GM19240 (cell line): Measurements from ENCODE around the gene MTHFD2L.

Experiments used
- DNase-seq: peaks from one replicate; pipeline ENCODE4 v3.0.0; 2011; ENCODE audit warnings: low spot score; ENCODE audit not compliant: insufficient read length

The MTHFD2L gene

DNA sequence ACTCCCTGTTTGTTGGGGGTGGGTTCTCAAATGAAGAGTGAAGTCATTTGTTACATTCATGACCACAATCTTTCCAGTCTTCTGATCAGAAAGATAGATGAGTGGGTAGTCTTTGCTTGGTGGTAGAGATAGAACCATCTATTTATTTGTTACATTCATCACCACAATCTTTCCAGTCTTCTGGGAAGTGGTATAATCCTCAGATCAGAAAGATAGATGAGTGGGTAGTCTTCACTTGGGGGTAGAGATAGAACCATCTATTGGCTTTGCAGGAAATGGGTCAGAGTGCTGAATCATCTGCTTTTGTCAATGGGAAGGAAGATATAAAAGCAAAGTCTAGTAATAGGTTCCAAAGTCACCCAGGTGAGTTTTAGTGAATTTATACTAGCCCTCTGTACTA is 86.1 kb downstream of the MTHFD2L start:
- DNase-seq = no peak

GRCh38 chr4:74252933-74253332 is 95.0 kb downstream of the MTHFD2L start:
- no peak for DNase-seq

DNA sequence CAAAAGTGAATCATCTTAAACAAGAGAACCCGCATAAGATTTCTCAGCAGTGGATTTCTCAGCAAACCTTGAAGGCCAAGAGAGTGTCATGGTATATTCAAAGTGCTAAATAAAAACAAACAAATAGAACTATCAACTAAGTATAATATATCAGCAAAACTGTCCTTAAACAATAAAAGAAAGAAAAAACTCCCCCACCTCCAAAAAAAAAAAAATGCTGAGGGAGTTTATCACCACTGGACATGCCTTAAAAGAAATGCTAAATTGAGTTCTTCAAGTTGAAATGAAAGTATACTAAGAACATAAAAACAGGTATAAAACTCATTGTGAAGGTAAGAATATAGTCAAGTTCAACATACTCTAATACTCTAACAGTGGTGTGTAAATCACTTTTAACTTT is 96.5 kb downstream of the MTHFD2L start:
- DNase-seq = no peak

GRCh38 chr4:74255096-74255495 is 97.2 kb downstream of the MTHFD2L start:
- DNase-seq = no peak

GRCh38 chr4:74258963-74259362 is 101.0 kb downstream of the MTHFD2L start:
- no peak for DNase-seq

DNA sequence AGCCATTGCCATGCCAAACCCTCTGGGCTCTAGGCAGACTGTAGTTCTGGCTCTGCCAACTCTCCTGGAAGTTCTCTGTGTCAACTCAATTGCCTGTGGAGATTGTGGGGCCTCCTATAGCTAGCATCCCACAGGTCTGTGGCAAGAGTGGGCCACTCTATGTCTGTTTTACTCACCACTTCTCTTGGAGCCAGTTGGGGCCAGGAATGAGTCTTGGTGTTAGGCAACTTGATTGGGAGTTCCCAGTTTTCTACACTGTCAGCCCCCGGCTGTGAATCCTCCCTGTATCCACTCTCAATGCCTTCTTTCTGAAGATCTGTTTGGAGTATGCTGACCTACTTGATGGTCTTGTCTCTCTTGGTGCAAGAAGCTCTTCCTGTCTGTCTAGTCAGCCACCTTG is 102.1 kb downstream of the MTHFD2L start:
- DNase-seq = no peak

DNA sequence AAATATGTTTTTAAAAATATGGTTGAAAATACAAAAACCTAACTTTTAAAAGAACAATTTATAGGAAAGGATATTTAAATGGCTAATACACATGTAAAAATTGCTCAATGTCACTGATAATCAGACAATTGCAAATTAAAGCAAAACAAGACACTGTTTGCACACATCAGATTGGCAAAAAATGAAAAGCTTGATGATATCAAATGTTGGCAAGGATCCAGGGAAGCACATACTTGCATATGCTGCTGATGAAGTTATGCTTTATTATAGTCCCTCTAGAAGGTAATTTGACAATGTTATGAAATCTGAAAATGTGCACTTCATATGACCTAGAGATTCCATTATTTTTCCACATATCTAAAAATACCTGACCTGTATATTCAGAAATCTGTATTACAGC is 104.6 kb downstream of the MTHFD2L start:
- no peak for DNase-seq

DNA sequence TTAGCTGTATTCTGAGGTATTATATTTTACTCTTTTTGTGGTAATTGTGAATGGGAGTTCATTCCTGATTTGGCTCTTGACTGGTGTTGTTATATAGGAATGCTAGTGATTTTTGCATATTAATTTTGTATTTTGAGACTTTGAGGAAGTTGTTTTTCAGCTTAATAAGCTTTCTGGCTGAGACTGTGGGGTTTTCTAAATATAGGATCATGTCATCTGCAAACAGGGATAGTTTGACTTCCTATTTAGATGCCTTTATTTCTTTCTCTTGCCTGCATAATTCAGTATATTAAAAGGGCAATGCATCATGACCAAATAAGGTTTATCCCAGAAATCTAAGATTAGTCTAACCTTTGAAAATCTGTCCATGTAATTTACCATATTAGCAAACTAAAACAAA is 105.6 kb downstream of the MTHFD2L start:
- DNase-seq = no peak

DNA sequence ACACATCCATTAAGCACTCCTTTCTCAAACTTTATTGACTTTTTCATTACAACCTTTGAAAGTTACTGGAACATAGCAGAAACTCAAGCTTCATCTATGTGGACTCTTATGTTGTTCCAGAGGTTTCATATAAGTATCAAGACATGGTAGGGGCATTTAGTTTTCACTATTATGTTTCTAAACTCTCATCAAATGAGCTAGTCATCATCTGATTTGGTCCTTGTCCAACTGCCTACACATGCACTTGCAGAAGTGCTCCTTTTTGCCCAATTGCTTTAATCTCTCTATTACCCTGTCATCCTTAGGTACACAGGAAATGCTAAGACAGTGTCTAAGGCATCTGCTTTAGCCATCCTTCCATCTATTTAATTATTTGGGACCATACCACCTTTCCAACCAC is 108.2 kb downstream of the MTHFD2L start:
- no peak for DNase-seq

DNA sequence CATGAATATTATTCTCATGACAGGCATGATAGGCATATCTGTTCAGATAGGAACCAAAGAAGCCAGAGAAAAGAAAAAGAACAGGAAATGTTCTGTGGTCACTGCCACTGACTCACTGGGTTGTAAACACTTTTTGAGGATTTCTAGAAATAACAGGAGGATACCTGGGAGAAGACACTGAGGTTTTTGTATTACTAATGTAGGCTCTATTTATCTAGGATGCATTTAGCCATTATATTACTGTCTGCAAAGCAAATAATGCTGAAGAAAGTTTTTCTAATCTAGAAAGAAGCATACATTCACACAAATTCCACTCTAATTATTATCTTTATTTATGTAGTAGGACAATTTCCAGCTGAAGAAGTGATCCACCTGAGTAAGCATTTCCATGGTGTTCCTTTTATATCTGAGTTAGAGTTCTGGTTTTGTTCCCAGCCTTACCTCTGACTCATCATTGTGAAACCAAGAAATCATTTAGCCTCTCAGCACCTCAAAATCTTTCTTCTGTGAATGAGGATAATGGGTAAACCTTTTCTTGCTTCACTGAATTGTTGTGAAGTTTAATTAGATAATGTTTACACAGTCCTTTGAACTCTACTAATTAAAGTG is 110.2 kb downstream of the MTHFD2L start:
- no peak for DNase-seq

DNA sequence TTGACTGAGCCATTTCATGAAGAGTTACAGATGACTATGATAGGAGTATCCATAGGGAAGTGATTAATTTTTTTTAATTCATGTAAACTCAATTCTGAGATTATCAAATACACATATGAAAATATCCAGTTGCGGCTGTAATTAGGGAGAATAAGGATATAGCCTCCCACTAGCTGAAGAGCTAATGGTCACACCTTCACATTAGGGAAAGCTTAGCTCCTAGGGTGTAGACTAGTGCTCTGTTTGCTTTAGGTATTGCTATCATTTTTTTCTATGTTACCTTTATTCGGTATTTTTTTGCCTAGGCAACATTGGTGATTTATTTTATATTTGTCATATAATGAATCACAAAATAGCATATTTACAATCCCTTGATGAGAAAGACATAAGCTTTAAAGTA is 110.7 kb downstream of the MTHFD2L start:
- DNase-seq = no peak

DNA sequence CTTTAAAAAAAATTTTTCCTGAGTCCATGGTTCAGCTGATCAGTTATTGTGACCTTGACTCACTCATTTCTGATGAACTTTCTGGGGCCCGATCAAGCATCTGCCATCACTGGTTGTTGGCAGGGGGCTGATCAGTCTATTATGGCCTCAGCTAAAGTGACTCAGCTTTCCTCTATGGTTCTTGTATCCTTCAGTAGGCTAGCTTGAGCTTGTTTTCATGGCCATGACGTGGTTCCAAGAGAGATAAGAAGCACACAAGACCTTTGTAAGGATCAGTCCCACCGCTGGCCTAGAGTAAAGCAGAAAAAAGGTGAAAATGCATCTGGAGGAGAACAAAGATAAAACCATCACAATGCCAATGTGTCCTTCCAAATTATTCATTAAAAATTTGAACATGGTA is 120.6 kb downstream of the MTHFD2L start:
- DNase-seq = no peak

- no peak for DNase-seq
Observed at GRCh38 chr4:74279716-74280115, 121.8 kb downstream of the MTHFD2L start.

- no peak for DNase-seq
Observed at GRCh38 chr4:74282926-74283325, 125.0 kb downstream of the MTHFD2L start.

DNA sequence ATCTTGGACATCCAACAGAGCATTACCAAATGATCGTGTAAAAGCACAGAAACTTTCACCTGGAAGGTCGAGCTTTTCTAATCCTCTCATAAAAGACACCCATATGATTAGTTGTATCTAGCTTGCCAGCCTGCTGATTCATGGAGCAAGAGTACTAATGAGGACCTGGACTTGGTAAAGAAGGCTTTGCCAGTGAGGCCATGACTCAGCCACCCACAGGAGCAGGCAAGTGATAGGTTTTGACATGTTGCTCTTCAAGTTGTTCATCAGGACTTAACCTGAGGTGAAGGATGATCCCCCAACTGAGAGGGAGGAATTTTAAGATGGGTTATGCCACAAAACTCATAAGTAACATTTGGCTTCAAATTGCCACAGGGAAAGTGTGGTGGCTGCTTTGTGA is 125.7 kb downstream of the MTHFD2L start:
- no peak for DNase-seq

GRCh38 chr4:74284053-74284452 is 126.1 kb downstream of the MTHFD2L start:
- no peak for DNase-seq

GRCh38 chr4:74287164-74287563 is 129.2 kb downstream of the MTHFD2L start:
- DNase-seq = no peak

- DNase-seq = no peak
Observed at GRCh38 chr4:74287791-74288190, 129.9 kb downstream of the MTHFD2L start.

- no peak for DNase-seq
Observed at GRCh38 chr4:74291471-74291870, 133.6 kb downstream of the MTHFD2L start.

DNA sequence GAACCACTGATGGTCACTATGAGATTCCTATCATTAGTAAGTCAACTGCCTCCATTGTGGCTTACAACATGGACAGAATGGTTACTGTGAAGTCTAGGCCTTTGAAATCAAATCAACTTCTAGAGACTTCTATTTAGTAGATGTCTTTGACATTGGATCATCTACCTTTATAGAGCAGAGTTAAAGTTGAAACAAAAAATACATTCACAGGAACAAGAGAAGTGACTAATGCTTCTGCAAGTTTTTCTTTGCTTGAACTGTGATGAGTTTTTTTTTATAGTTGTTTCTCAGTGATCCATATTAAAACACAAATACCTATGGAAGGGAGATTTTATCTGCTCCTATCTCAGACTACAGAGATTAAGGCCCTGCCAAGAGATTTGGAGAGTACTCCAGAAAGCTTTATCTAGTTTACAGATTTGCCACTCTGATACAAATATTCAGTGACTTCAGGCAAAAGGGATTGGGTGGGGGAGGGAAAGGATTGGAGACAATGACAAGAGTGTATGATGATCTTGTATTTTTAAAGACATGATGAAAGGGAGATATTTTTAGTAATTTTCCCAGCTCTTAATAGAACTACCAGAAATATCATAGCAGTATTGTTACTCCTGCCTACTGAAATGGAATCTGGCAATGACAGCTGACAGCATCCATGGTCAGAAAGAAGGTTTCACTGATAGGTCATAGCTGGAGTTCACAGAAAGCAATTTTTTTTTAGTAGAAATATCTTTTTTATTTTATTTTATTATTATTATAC is 134.4 kb downstream of the MTHFD2L start:
- no peak for DNase-seq

DNA sequence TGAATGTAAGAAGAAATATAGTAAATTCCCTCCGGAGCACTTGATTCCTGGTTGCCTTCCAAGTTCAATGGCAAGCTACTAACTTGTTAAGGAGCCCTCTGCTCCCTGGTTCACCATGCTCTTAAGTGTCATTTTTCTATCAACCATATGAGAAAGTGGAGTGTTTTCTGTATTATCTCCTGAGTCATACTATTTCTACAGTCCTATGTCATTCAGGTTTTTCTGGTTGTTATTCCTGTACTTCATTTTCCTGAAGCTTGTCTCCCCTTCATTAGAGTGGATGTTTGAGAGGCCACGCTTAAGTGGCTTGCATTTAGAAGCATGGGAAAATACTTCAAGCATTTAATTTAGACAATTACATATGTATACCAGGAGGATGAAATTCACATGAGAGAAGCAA is 135.6 kb downstream of the MTHFD2L start:
- no peak for DNase-seq

DNA sequence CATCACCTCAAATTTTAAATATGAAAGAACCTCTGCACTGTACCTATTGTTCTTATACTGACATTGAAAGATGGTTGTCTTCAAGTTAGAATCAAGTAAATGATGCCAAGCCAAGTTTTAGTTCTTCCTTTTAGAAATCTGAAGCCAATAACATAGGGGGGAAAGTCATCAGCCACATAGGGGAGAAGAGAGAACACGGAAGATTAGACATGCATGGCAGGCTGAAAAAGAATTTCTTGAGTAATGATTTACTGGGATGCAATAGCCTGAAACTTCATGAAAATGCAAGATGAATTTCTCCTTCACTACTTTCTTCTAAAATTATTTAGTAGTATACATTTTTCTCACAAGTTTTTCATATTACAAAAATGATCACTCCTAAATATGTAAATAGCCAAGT is 136.8 kb downstream of the MTHFD2L start:
- no peak for DNase-seq

GRCh38 chr4:74297539-74297938 is 139.6 kb downstream of the MTHFD2L start:
- DNase-seq = no peak
